ENCODE data around the gene KCTD8.

DNA sequence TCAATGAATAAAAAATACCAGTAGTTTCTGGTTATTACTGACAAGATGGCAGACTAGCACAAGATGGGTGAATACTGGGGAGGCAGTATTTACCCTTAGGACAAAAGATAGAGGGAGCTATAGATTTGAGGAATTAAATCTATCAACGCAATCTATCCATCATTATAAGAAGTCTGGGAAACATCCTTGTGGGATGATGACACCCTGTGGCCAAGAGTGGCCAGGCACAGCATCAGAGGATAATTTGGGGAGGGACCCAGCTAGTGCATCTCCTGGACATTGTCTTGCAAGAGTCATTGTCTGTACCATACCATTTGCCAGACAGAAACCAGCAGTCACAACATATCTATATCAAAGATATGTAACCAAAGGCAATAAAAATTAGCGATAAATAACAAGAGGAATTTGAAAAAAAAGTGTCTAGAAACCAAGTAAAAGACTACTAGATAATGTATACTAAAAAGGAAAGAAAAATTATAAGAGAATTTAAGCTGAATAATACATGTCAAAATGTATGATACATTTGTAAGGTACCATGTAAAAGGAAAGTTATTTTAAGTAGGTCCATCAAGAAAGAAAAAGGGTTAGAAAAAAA, 22.9 kb downstream of the KCTD8 start:
- TF ChIP-seq POLR2A (IDR thresholded peaks at IDR 0.05; ENCODE audit: low read length) (no peak), GATA1 (IDR thresholded peaks at IDR 0.05; ENCODE audit: low read depth, low read length) (no peak)
